ENCODE data around the gene MARS1. TPM values are rescaled to one million over a fixed set of nuclear protein-coding genes. Genes with fewer than 3 reads are reported as not detected.

Gene MARS1
- total RNA-seq, 2 experiments from 2014 or later = 203 to 204 TPM

DNA sequence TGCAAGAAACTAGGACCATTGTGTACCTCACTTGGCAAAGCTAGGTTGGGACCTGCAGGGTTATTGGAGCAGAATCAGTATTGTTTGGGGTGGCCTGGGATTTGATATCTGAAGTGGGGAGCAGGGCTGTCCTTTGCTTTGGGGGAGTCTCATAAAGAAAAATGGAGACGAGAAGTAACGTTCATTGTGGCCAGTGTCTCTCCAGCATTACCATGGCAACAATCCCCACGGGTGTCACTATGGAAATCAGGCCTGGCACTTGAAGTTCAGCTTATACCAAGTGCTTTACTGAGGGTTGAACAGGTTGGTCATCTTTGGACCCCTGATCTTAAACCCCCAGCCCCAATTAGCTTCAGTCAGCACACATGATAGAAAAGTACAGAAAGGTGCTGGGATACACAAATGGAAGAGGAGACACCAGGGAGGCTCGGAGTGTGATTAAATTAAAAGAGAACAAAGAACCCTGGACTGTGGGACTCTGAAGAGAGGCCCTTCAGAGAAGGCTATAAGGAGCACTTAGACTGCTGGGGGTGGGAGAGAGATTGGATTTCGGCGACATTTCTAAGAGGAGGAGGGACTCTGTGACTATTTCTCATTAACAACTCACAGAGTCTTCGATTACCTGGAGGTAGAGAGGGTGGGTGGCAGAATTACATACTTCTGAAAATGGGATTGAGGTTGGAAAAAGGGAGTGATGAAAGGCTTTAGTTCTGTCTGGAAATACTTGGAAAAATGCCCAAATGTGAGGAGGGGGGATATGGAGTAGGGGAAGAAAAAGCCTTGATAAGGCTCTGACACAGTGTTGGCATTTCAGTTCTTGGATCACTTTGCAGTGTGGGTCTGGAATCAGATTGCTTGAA lies 65.7 kb downstream of the MARS1 start:
- H3K36me3 ChIP-seq (ENCODE audit: insufficient read depth, low read length) = no peaks in the 10 kb centered on the region
- H3K27ac ChIP-seq (ENCODE audit: low read depth in 1 of 2, low read length in 2 of 2) = no peak overlapping the region
- H3K4me1 ChIP-seq (ENCODE audit: insufficient read depth, low read length) = peaks cover 16% of the 10 kb centered on the region
- TF ChIP-seq, protein P1, sequence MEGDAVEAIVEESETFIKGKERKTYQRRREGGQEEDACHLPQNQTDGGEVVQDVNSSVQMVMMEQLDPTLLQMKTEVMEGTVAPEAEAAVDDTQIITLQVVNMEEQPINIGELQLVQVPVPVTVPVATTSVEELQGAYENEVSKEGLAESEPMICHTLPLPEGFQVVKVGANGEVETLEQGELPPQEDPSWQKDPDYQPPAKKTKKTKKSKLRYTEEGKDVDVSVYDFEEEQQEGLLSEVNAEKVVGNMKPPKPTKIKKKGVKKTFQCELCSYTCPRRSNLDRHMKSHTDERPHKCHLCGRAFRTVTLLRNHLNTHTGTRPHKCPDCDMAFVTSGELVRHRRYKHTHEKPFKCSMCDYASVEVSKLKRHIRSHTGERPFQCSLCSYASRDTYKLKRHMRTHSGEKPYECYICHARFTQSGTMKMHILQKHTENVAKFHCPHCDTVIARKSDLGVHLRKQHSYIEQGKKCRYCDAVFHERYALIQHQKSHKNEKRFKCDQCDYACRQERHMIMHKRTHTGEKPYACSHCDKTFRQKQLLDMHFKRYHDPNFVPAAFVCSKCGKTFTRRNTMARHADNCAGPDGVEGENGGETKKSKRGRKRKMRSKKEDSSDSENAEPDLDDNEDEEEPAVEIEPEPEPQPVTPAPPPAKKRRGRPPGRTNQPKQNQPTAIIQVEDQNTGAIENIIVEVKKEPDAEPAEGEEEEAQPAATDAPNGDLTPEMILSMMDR (IDR thresholded peaks at IDR 0.05) = no peak
- no peak overlapping the region for H3K4me3 ChIP-seq (ENCODE audit: low read length)
- Mint-ChIP-seq H3K27me3 (peaks cover 4% of the 10 kb centered on the region), H3K36me3 (ENCODE audit: low read depth) (no peaks in the 10 kb centered on the region), H3K4me1 (ENCODE audit: low read depth) (peaks cover 8% of the 10 kb centered on the region), H3K27ac (no peak overlapping the region), H3K4me3 (no peak overlapping the region), H3K9me3 (no peaks in the 10 kb centered on the region)
- ChIA-PET POLR2A (no interaction called here), CTCF (no interaction called here)
- H3K9me3 ChIP-seq (ENCODE audit: control insufficient read depth in 1 of 2, insufficient read depth in 1 of 2, low read length in 2 of 2) = no peaks in the 10 kb centered on the region
- H3K27me3 ChIP-seq (ENCODE audit: control insufficient read depth in 1 of 2, insufficient read depth in 2 of 2, low read length in 2 of 2) = peaks cover 4 to 8% of the 10 kb centered on the region in 2 experiments
- intact Hi-C loops (cut with DNase I, micrococcal nuclease) = loop anchor here in 1 of 2 experiments (10.0 kb wide), 1 partner anchor 1009 kb away; no protein-coding TSS in a partner anchor
- ATAC-seq (ENCODE audit: poor library complexity) = no peak
- DNase-seq = no peak

- ChIA-PET POLR2A (no interaction called here), CTCF (no interaction called here)
- intact Hi-C loops (cut with DNase I, micrococcal nuclease) = loop anchor here in 1 of 2 experiments (10.0 kb wide), 1 partner anchor 1010 kb away; no protein-coding TSS in a partner anchor
- Histone ChIP-seq H3K27me3 (ENCODE audit: control insufficient read depth in 1 of 2, insufficient read depth in 2 of 2, low read length in 2 of 2) (peaks cover 0 to 2% of the 10 kb centered on the region in 2 experiments), H3K9me3 (ENCODE audit: control insufficient read depth in 1 of 2, insufficient read depth in 1 of 2, low read length in 2 of 2) (no peaks in the 10 kb centered on the region), H3K4me1 (ENCODE audit: insufficient read depth, low read length) (peaks cover 12% of the 10 kb centered on the region), H3K27ac (ENCODE audit: low read depth in 1 of 2, low read length in 2 of 2) (no peak overlapping the region), H3K36me3 (ENCODE audit: insufficient read depth, low read length) (no peaks in the 10 kb centered on the region), H3K4me3 (ENCODE audit: low read length) (no peak overlapping the region)
- peaks cover 4% of the 10 kb centered on the region for H3K27me3 Mint-ChIP-seq
- H3K4me3 Mint-ChIP-seq = no peak overlapping the region
- H3K9me3 Mint-ChIP-seq = no peaks in the 10 kb centered on the region
- no peaks in the 10 kb centered on the region for H3K36me3 Mint-ChIP-seq (ENCODE audit: low read depth)
- no peak for ATAC-seq (ENCODE audit: poor library complexity)
- TF ChIP-seq, protein P1 (IDR thresholded peaks at IDR 0.05) = no peak
- no peak for DNase-seq
- no peak overlapping the region for H3K27ac Mint-ChIP-seq
- H3K4me1 Mint-ChIP-seq (ENCODE audit: low read depth) = peaks cover 8% of the 10 kb centered on the region
Measured at GRCh38 chr12:57554453-57554852, 66.6 kb downstream of the MARS1 start.

- ATAC-seq (ENCODE audit: poor library complexity) = no peak
- Mint-ChIP-seq H3K9me3 (no peaks in the 10 kb centered on the region), H3K36me3 (ENCODE audit: low read depth) (no peaks in the 10 kb centered on the region), H3K27ac (no peak overlapping the region), H3K27me3 (peaks cover 4% of the 10 kb centered on the region), H3K4me1 (ENCODE audit: low read depth) (peaks cover 8% of the 10 kb centered on the region), H3K4me3 (no peak overlapping the region)
- Histone ChIP-seq H3K9me3 (ENCODE audit: control insufficient read depth in 1 of 2, insufficient read depth in 1 of 2, low read length in 2 of 2) (no peaks in the 10 kb centered on the region), H3K36me3 (ENCODE audit: insufficient read depth, low read length) (no peaks in the 10 kb centered on the region), H3K4me3 (ENCODE audit: low read length) (no peak overlapping the region), H3K27ac (ENCODE audit: low read depth in 1 of 2, low read length in 2 of 2) (no peak overlapping the region), H3K27me3 (ENCODE audit: control insufficient read depth in 1 of 2, insufficient read depth in 2 of 2, low read length in 2 of 2) (peaks cover 0 to 2% of the 10 kb centered on the region in 2 experiments), H3K4me1 (ENCODE audit: insufficient read depth, low read length) (peaks cover 8% of the 10 kb centered on the region)
- CTCF ChIA-PET = no interaction called here
- intact Hi-C loops (cut with DNase I, micrococcal nuclease) = loop anchor here in 1 of 2 experiments (10.0 kb wide), 1 partner anchor 1010 kb away; no protein-coding TSS in a partner anchor
- POLR2A ChIA-PET = no interaction called here
- TF ChIP-seq, protein P1 (IDR thresholded peaks at IDR 0.05) = no peak
- no peak for DNase-seq
Measured at GRCh38 chr12:57554897-57555296, 67.0 kb downstream of the MARS1 start.
